ENCODE measurements around the gene FNDC5.
A peak's percentile ranks its signal among the peaks of the same experiment; 100 is the strongest.
"Not testable (repeated sequence)": the region's sequence is repeated elsewhere in the genome, so short reads cannot be mapped to it uniquely, and the experiment has no call there.

FNDC5 gene

DNA sequence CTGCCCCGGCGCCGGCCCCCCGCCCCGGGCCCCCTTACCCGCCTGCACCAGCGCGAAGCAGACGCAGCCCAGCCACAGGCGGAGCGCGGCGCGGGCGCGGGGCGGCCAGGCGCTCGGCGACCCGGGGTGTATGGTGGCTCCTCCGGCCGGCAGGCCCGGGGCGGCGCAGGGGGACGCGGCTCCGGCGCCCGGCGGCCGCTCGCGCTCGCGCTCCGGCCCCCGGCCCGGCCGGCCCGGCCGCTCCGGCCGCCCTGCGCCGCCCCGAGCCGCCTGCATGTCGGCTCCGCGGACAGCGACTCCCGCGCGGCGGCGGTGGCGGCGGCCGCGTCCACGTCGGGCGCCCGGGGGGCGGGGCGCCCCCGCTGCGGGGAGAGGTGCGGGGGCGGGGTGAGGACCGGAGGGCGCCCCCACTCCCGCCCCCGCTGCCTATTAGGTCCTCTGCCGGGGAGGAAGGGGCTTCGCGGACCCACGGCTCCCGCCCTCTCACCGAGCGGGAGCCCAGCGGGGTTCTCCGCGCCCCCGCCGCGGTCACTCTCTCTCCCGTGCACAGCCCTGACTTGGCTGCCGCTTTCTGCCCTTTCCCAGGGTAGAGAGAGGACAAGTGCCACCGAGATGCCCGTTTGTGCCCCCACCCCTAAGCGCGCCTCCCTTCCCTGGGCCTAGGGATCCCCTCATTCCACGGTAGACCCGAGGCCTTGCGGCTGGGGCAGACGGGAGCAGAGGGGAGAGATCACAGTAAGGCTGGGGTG lies at the start of gene FNDC5:
Gene FNDC5, minus strand, starts transcription at position 298 of the 749 bp plus-strand sequence.
- peak within 1 kb of the TSS; percentile 49 to 57 for H3K4me3 ChIP-seq (ENCODE audit: low read depth in 1 of 2, low read length in 2 of 2)
- H3K4me1 ChIP-seq (ENCODE audit: control insufficient read depth in 1 of 2, insufficient read depth in 2 of 2, low read length in 2 of 2) = peaks cover 0 to 23% of the 10 kb centered on the region in 2 donors
- no peak within 1 kb of the TSS for H3K27ac ChIP-seq (ENCODE audit: low read length)
- no peaks in the 10 kb centered on the region for H3K9me3 ChIP-seq (ENCODE audit: control insufficient read depth in 1 of 2, low read length in 2 of 2)
- peaks cover 10% of the 10 kb centered on the region for H3K27me3 ChIP-seq (ENCODE audit: low read depth, low read length)
- H3K36me3 ChIP-seq (ENCODE audit: control insufficient read depth in 1 of 2, insufficient read depth in 2 of 2, low read length in 2 of 2) = no peaks in the 10 kb centered on the region

DNA sequence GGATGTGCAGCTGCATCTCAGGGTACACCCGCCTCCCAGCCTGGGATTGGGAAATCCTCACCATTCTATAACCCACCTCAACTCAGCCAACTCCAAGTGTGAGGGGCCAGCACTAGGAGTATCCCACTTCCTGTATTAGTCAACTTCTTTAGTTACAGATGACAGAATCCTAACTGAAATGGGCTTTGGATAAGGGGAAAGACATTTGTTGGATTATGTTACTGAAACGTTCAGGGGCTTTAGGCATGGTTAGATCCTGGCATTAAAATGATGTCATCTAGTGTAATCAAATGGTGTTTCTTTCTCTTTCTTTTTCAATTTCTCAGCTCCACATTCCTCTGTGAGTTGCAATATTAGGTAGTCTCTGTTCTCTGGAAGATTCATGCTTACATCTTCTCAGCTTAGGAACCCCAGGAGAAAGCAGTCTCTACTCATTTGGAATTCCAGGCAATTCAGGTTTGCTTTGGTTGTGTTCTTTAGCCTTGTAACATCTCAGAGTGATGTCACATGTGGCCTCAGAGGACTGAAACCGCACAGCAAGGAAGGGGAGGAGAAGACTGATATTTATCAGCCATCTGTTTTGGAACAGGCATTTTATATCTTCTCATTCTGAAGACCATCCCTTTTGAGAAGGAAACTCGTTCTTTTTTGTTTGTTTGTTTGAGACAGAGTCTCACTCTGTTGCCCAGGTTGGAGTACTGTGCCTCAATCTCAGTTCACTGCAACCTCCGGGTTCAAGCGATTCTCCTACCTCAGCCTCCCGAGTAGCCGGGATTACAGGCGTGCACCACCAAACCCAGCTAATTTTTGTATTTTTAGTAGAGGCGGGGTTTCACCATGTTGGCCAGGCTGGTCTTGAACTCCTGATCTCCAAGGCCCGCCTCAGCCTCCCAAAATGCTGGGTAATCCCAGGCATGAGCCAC lies 49.4 kb upstream of the FNDC5 start:
- H3K27me3 ChIP-seq (ENCODE audit: low read depth, low read length) = peaks cover 8% of the 10 kb centered on the region
- no peak overlapping the region for H3K27ac ChIP-seq (ENCODE audit: low read length)
- H3K36me3 ChIP-seq (ENCODE audit: control insufficient read depth in 1 of 2, insufficient read depth in 2 of 2, low read length in 2 of 2) = no peaks in the 10 kb centered on the region

DNA sequence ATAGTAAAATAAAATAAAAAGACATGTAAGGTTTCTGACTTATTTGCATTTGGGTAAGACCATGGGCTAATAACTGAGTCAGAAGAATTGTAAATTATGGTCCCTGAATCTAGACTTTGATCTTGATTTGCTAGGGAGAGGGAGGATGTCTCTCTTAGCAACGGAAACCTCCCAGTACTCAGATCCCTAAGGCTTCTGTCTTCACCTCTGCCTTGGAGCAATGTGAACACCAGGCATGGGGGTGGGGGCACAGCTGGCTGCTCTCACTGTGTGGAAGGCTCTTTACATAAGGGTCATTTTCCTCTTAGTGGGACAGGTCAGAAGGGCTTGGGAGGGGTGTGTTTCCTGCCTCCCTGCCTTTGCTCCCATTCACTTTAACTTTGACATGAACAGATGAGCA lies 47.5 kb upstream of the FNDC5 start:
- Histone ChIP-seq H3K9me3 (ENCODE audit: control insufficient read depth in 1 of 2, low read length in 2 of 2) (peaks cover 0 to 3% of the 10 kb centered on the region in 2 donors), H3K27ac (ENCODE audit: low read length) (no peak overlapping the region), H3K4me1 (ENCODE audit: control insufficient read depth in 1 of 2, insufficient read depth in 2 of 2, low read length in 2 of 2) (no peaks in the 10 kb centered on the region), H3K27me3 (ENCODE audit: low read depth, low read length) (no peaks in the 10 kb centered on the region), H3K36me3 (ENCODE audit: control insufficient read depth in 1 of 2, insufficient read depth in 2 of 2, low read length in 2 of 2) (no peaks in the 10 kb centered on the region), H3K4me3 (ENCODE audit: low read depth in 1 of 2, low read length in 2 of 2) (no peak overlapping the region)

More for the DNA sequence above, 49.4 kb upstream of the FNDC5 start:
- peaks cover 0 to 7% of the 10 kb centered on the region in 2 donors for H3K4me1 ChIP-seq (ENCODE audit: control insufficient read depth in 1 of 2, insufficient read depth in 2 of 2, low read length in 2 of 2)
- no peaks in the 10 kb centered on the region for H3K9me3 ChIP-seq (ENCODE audit: control insufficient read depth in 1 of 2, low read length in 2 of 2)
- no peak overlapping the region for H3K4me3 ChIP-seq (ENCODE audit: low read depth in 1 of 2, low read length in 2 of 2)

DNA sequence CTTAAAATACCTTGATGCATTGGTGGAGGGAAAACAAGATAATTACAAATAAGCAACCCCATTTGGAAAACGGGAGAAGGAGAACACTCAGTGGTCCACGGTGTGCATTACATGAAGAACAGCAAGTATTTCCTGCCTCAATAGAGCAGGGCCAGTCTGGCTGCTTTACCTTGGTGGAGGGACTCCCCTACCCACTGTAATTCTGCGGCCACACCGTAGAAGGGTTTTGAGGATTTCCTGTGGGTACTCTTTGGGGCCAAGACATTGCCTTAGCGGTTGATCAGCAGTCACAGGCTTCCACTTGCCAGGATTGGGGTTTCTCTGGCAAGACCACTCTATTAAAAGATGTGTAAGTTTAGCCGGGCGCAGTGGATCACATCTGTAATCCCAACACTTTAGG lies 46.8 kb upstream of the FNDC5 start:
- Histone ChIP-seq H3K4me1 (ENCODE audit: control insufficient read depth in 1 of 2, insufficient read depth in 2 of 2, low read length in 2 of 2) (no peaks in the 10 kb centered on the region), H3K27me3 (ENCODE audit: low read depth, low read length) (no peaks in the 10 kb centered on the region), H3K9me3 (ENCODE audit: control insufficient read depth in 1 of 2, low read length in 2 of 2) (peaks cover 0 to 3% of the 10 kb centered on the region in 2 donors), H3K4me3 (ENCODE audit: low read depth in 1 of 2, low read length in 2 of 2) (no peak overlapping the region), H3K27ac (ENCODE audit: low read length) (no peak overlapping the region), H3K36me3 (ENCODE audit: control insufficient read depth in 1 of 2, insufficient read depth in 2 of 2, low read length in 2 of 2) (no peaks in the 10 kb centered on the region)

DNA sequence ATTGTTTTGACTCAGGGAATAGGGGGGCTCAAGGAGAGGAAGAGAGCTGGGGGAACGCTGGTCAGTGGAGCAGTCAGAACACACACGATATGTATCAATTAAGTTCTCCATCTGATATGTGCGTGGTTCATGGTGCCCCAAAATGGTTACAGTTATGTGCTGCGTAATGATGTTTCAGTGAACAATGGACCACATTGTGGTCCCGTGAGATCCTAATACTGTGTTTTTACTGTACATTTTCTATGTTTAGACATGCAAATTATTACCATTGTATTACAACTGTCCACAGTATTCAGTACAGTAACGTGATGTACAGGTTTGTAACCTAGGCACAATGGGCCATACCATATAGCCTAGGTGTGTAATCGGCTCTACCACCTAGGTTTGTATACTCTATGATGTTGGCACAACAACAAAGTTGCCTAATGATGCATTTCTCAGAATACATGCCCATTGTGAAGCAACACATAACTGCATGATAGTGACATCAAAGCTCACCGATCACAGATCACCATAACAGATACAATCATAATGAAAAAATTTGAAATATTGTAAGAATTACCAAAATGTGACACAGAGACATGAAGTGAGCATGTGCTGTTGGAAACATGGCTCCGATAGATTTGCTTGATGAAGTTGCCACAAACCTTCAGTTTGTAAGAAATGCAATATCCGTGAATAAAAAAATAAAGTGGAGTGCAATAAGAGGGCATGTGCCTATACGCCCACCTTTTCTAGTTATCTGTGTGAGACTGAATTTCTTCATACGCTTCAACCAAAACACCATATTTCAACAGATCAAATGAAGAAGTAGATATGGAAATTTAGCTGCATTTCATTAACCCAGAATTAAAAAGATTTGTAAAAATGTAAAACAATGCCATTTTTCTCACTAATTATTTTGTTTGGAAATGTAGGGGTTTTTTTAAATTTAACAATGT lies 45.3 kb upstream of the FNDC5 start:
- peaks cover 0 to 3% of the 10 kb centered on the region in 2 donors for H3K9me3 ChIP-seq (ENCODE audit: control insufficient read depth in 1 of 2, low read length in 2 of 2)
- no peak overlapping the region for H3K27ac ChIP-seq (ENCODE audit: low read length)
- H3K27me3 ChIP-seq (ENCODE audit: low read depth, low read length) = no peaks in the 10 kb centered on the region
- H3K36me3 ChIP-seq (ENCODE audit: control insufficient read depth in 1 of 2, insufficient read depth in 2 of 2, low read length in 2 of 2) = no peaks in the 10 kb centered on the region
- no peak overlapping the region for H3K4me3 ChIP-seq (ENCODE audit: low read depth in 1 of 2, low read length in 2 of 2)
- no peaks in the 10 kb centered on the region for H3K4me1 ChIP-seq (ENCODE audit: control insufficient read depth in 1 of 2, insufficient read depth in 2 of 2, low read length in 2 of 2)

DNA sequence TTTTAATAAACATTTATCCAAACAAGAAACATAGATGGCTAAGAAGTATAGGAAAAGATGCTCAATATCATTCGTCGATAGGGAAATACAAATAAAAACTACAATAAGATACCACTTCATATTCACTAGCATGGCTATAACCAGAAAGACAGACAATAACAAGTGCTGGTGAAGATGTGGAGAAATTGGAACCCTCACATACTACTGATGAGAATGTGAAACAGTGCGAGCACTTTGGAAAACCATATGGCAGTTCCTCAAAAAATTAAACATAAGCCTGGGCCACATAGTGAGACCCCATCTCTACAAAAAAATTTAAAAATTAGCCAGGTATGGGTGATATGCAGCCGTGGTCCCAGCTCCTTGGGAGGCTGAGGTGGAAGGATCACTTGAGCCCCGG lies 39.6 kb upstream of the FNDC5 start:
- H3K9me3 ChIP-seq (ENCODE audit: control insufficient read depth in 1 of 2, low read length in 2 of 2) = peaks cover 0 to 3% of the 10 kb centered on the region in 2 donors
- no peaks in the 10 kb centered on the region for H3K36me3 ChIP-seq (ENCODE audit: control insufficient read depth in 1 of 2, insufficient read depth in 2 of 2, low read length in 2 of 2)
- H3K4me3 ChIP-seq (ENCODE audit: low read depth in 1 of 2, low read length in 2 of 2) = no peak overlapping the region
- no peak overlapping the region for H3K27ac ChIP-seq (ENCODE audit: low read length)
- no peaks in the 10 kb centered on the region for H3K4me1 ChIP-seq (ENCODE audit: control insufficient read depth in 1 of 2, insufficient read depth in 2 of 2, low read length in 2 of 2)
- no peaks in the 10 kb centered on the region for H3K27me3 ChIP-seq (ENCODE audit: low read depth, low read length)

DNA sequence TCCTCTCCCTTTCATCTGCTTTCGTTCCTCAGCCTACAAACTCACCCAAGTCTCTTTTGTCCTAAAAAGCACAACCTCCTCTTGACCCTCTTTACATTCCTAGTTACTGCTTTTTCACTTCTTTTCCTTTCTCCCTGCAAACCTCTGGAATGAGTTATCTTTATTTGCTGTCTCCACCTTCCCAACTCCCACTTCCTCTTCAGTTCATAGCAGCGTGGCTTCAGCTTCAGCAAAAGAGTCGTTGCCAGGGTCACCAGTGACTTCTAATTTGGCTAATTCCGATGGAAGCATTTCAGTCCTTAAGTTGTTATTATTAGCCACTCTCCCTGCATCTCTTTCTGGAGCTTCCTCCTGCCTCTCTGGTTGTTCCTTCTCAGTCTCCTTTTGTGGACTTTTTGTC lies 36.7 kb upstream of the FNDC5 start:
- no peaks in the 10 kb centered on the region for H3K9me3 ChIP-seq (ENCODE audit: control insufficient read depth in 1 of 2, low read length in 2 of 2)
- H3K4me1 ChIP-seq (ENCODE audit: control insufficient read depth in 1 of 2, insufficient read depth in 2 of 2, low read length in 2 of 2) = no peaks in the 10 kb centered on the region
- H3K4me3 ChIP-seq (ENCODE audit: low read depth in 1 of 2, low read length in 2 of 2) = no peak overlapping the region
- no peaks in the 10 kb centered on the region for H3K27me3 ChIP-seq (ENCODE audit: low read depth, low read length)
- H3K36me3 ChIP-seq (ENCODE audit: control insufficient read depth in 1 of 2, insufficient read depth in 2 of 2, low read length in 2 of 2) = no peaks in the 10 kb centered on the region
- H3K27ac ChIP-seq (ENCODE audit: low read length) = no peak overlapping the region

DNA sequence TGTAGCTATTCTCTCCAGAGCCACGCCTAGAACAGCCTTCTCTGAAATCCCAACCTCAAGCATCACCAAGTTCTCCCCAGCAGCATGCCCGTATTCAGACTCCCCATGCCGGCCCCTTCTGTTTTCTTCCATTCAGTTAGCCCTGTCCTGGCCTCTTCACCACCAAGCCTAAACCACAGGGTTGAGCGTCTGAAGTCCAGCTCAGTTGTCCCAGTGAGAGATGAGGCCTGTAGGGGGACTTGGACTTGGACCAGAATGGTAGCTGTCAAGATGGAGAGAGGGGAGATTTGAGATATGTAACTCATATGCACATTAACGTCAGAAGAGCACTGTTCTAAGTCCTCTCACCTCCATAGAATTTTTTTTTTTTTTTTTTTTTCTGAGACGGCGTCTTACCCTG lies 35.9 kb upstream of the FNDC5 start:
- Histone ChIP-seq H3K4me3 (ENCODE audit: low read depth in 1 of 2, low read length in 2 of 2) (no peak overlapping the region), H3K9me3 (ENCODE audit: control insufficient read depth in 1 of 2, low read length in 2 of 2) (no peaks in the 10 kb centered on the region), H3K36me3 (ENCODE audit: control insufficient read depth in 1 of 2, insufficient read depth in 2 of 2, low read length in 2 of 2) (no peaks in the 10 kb centered on the region), H3K27ac (ENCODE audit: low read length) (no peak overlapping the region), H3K4me1 (ENCODE audit: control insufficient read depth in 1 of 2, insufficient read depth in 2 of 2, low read length in 2 of 2) (peaks cover 0 to 2% of the 10 kb centered on the region in 2 donors), H3K27me3 (ENCODE audit: low read depth, low read length) (no peaks in the 10 kb centered on the region)

DNA sequence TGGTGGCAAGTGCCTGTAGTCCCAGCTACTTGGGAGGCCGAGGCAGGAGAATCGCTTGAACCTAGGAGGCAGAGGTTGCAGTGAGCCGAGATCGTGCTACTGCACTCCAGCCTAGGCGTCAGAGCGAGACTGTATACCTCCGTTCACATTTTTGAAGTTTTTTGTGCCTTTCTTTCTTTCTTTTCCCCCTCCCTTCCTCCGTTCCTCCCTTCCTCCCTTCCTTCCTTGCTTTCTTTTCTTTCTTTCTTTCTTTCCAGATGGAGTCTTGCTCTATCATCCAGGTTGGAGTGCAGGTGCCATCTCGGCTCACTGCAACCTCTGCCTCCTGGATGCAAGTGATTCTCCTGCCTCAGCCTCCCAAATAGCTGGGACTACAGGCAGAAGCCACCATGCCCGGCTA lies 34.9 kb upstream of the FNDC5 start:
- H3K4me3 ChIP-seq (ENCODE audit: low read depth in 1 of 2, low read length in 2 of 2); H3K36me3 ChIP-seq (ENCODE audit: control insufficient read depth in 1 of 2, insufficient read depth in 2 of 2, low read length in 2 of 2); H3K4me1 ChIP-seq (ENCODE audit: control insufficient read depth in 1 of 2, insufficient read depth in 2 of 2, low read length in 2 of 2); H3K27ac ChIP-seq (ENCODE audit: low read length); H3K9me3 ChIP-seq (ENCODE audit: control insufficient read depth in 1 of 2, low read length in 2 of 2); H3K27me3 ChIP-seq (ENCODE audit: low read depth, low read length): not testable (repeated sequence)

DNA sequence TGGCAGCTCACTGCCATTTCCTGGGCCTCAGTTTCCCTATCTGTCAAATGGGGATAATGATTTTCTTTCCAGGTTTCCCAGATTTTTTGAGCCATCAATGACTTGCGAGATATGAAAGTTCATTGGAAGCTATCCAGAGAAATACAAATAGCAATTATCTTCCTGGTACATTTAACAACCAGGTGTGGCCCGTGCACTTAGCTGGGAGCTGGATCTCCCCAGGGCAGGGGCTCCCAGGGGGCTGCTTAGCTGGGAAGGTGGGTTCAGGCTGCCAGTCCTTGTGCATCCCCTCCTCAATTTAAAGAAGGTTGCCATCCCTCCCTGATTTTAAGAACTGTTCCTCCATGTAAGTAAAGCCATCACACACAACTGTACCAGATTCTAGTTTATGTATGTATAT lies 34.1 kb upstream of the FNDC5 start:
- Histone ChIP-seq H3K4me1 (ENCODE audit: control insufficient read depth in 1 of 2, insufficient read depth in 2 of 2, low read length in 2 of 2) (peaks cover 0 to 10% of the 10 kb centered on the region in 2 donors), H3K27me3 (ENCODE audit: low read depth, low read length) (no peaks in the 10 kb centered on the region), H3K9me3 (ENCODE audit: control insufficient read depth in 1 of 2, low read length in 2 of 2) (no peaks in the 10 kb centered on the region), H3K36me3 (ENCODE audit: control insufficient read depth in 1 of 2, insufficient read depth in 2 of 2, low read length in 2 of 2) (no peaks in the 10 kb centered on the region), H3K4me3 (ENCODE audit: low read depth in 1 of 2, low read length in 2 of 2) (no peak overlapping the region), H3K27ac (ENCODE audit: low read length) (peak overlapping the region; percentile 81)

Data from muscle layer of duodenum (tissue), 2 donors.